Measurements from ENCODE around the gene NPEPL1.

The NPEPL1 gene

GRCh38 chr20:58698741-58699622, 6.4 kb downstream of the NPEPL1 start:
- TF ChIP-seq CTCF (conservative IDR thresholded peaks at IDR 0.05; ENCODE audit: low read length) = no peak
- H3K4me3 ChIP-seq (ENCODE audit: low read length) = no peak overlapping the region
- no peak for DNase-seq (ENCODE audit: low read depth)

GRCh38 chr20:58699623-58700107, 7.1 kb downstream of the NPEPL1 start:
- H3K4me3 ChIP-seq (ENCODE audit: low read length) = no peak overlapping the region
- DNase-seq (ENCODE audit: low read depth) = no peak
- TF ChIP-seq CTCF (conservative IDR thresholded peaks at IDR 0.05; ENCODE audit: low read length) = no peak

GRCh38 chr20:58700121-58700821, 7.7 kb downstream of the NPEPL1 start:
- no peak for TF ChIP-seq CTCF (conservative IDR thresholded peaks at IDR 0.05; ENCODE audit: low read length)
- no peak overlapping the region for H3K4me3 ChIP-seq (ENCODE audit: low read length)
- DNase-seq (ENCODE audit: low read depth) = no peak

GRCh38 chr20:58700823-58701222, 8.2 kb downstream of the NPEPL1 start:
- no peak for TF ChIP-seq CTCF (conservative IDR thresholded peaks at IDR 0.05; ENCODE audit: low read length)
- H3K4me3 ChIP-seq (ENCODE audit: low read length) = no peak overlapping the region
- no peak for DNase-seq (ENCODE audit: low read depth)

- DNase-seq (ENCODE audit: low read depth) = no peak
- TF ChIP-seq CTCF (conservative IDR thresholded peaks at IDR 0.05; ENCODE audit: low read length) = no peak
- no peak overlapping the region for H3K4me3 ChIP-seq (ENCODE audit: low read length)
These were observed 9.0 kb downstream of the NPEPL1 start for GRCh38 chr20:58701431-58702160.

GRCh38 chr20:58702161-58702510, 9.5 kb downstream of the NPEPL1 start:
- no peak for TF ChIP-seq CTCF (conservative IDR thresholded peaks at IDR 0.05; ENCODE audit: low read length)
- no peak overlapping the region for H3K4me3 ChIP-seq (ENCODE audit: low read length)
- no peak for DNase-seq (ENCODE audit: low read depth)

All from AG10803 (cell line).